GM18870 (cell line): ENCODE data around the gene NCBP1.

Source experiments
- ATAC-seq: cut with Tn5 transposase; IDR thresholded peaks from one replicate; pipeline ENCODE4 v1.9.1; 2021; ENCODE audit warnings: moderate library complexity; ENCODE audit not compliant: unreplicated experiment

NCBP1 gene

DNA sequence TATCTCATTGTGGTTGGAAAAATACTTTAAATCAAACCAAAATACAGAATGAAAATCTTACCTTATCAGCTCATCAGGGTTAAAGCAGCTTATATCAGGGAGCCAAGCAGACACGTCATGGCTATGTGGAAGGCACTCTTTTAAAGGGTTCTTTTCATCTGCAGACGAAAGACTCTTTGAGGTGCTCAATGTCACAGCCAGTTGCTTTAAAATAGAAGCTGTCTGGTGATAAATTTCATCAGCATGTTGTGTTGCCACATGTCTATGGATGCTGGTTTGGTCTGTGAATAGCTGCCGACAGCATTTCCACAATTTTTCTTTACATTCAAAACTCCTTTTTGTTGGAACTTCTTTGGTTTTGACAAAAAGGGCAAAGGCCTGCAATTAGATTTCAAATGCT lies 8.0 kb upstream of the NCBP1 start:
- no peak for ATAC-seq

- no peak for ATAC-seq
Measured at GRCh38 chr9:97627624-97628023, 6.0 kb upstream of the NCBP1 start.

DNA sequence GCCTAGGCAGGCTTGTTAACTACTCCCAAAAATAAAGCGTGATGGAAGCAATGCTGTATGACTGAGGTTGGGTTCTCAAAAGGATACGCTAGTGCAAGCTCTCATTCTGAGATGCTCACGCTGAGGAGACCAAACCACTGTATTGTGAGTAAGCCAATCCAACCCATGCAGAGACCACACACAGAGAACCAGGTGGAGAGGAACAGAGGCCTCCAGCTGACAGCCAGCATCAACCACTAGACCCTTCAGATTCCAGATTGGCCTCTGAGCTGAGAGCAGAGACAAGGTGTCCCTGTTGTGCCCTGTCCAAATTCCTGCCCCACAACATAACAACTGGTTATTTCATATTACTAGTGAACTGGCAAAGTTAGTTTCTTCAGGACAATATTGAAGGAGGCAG lies 5.0 kb upstream of the NCBP1 start:
- ATAC-seq = no peak

GRCh38 chr9:97629156-97629555 lies 4.5 kb upstream of the NCBP1 start:
- no peak for ATAC-seq

- ATAC-seq = no peak
Measured at GRCh38 chr9:97630591-97630990, 3.0 kb upstream of the NCBP1 start.

DNA sequence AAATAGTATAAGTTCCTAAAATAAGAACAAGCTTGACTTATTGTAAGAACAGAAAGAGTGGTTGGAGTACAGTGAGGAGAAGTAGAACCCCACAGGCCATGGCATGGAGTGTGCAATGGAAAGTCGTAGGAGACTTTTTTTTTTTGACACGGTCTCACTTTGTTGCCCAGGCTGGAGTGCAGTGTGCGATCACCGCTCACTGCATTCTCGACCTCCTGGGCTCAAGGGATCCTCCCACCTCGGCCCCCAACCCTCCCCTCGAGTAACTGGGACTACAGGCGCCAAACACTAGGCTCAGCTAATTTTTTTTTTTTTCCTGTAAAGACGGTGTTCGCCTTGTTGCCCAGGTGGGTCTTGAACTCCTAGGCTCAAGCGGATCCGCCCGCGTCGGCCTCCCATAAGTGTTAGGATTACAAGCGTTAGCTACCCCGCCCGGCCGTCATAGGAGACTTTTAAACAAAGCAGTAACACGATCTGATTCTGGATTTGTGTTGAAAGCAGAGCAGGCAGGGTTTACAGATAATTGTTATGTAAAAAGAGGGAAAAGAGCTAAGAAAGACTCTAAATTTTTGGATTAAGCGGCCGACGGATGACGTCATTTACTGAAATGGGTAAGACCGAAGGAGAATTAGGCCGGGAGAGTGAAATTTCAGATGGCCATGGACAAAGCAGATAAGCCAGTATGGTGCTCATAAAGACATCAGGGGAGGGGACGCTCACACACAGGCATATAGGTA lies 1.2 kb upstream of the NCBP1 start:
- ATAC-seq = peak; percentile 17

DNA sequence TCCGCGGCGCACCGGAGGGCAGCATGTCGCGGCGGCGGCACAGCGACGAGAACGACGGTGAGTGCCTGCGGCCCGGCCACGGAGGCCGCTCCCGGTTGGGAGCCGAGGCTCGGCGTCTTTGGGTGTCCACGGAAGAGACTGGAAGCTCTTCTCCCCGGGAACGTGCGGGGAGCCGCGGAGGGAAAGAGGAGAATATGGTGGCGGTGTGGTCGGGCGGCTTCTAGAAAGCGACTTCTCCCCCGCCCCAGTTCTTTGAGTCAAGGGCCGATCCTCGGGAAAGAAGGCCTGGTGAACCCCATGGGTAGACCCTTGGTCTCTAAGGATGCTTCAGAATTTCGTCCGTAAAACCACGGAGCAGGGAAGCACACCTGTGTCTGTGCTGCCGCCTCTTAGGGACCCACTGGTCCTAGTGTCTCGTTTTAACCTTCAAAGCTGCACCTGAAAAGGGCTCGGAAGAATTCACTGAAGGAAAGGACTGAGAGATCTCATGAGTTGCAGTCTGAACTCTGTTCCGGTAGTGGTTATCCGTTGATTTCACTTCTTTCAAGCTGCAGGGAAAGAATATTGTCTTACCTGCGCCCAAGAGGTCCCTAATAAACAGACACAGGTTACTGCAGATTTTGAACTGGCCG lies 354 bp downstream of the NCBP1 start:
- peak; percentile 14 for ATAC-seq

GRCh38 chr9:97635026-97635425 lies 1.4 kb downstream of the NCBP1 start:
- no peak for ATAC-seq

DNA sequence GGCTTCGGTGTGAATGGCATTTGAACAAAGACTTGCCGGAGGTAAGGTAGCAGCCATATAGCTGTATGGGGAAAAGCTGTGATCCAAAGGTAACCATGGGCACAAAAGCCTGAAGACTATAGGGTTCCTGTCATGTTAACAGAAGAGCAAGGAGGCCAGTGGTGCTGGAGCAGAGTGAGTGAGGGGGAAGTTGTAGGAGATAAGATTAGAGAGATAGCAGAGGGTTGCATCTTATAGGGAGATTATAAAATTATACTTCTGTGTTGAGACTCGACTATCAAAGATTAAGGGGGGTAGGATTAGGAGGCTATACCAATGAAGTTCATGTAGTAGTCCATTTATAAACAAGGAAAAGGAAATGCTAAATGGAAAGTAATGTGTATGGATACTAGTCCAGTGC lies 3.3 kb downstream of the NCBP1 start:
- ATAC-seq = no peak

GRCh38 chr9:97638666-97639065 lies 5.0 kb downstream of the NCBP1 start:
- ATAC-seq = no peak

DNA sequence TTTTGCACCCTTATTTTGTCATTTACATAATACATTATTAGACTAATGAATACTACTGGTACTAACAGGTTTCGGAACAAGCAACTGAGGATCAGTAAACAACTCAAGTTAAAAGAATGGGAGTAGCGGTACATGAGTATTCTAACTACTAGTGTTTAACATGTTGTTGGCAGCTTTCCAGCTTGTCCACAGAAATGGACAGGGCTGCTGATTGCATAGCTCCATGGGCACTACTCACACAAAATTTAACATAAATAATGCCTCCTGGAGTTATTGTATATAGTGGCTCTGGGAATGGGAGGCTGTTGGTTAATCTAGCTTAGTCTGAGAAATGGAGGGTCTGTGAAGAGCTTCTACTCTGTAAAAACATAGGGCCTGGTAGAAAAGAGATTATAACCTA lies 6.7 kb downstream of the NCBP1 start:
- ATAC-seq = no peak

DNA sequence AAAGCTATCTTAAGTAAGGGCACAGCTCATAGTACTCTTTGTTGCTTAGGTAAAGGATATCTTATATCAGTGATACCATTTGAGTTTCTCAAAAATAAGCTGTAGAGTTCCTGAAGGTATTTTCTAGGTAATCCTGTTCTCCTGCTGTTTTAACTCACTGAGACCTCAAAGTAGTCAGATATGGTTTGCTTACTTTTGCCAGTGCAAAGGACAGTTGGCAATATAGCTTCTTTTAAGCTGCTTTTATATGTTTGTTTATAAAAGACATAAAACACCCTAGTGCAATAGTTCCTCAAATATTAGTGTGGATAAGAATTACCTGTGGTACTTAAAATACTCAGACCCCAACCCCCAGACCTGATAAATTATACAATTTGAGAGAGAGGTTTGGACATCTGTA lies 12.1 kb downstream of the NCBP1 start:
- ATAC-seq = no peak

GRCh38 chr9:97647996-97648395 lies 14.4 kb downstream of the NCBP1 start:
- no peak for ATAC-seq

DNA sequence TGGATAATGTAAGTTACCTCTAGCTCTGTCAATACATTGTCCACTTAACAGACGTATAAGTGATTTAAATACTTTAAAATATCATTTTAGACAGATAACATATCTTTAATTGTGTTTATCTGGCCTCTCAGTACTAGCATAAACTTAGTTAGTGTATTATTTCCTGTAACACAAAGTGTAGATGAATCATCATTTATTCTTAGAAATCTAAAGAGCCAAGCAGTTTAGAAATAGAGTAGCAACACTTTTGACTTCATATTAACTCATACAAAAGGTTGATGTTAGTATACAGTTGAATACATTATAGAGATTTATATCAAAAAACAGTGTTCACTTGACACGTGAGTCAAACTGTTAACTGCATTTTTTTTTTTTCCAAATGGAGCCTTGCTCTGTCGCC lies 18.0 kb downstream of the NCBP1 start:
- no peak for ATAC-seq

DNA sequence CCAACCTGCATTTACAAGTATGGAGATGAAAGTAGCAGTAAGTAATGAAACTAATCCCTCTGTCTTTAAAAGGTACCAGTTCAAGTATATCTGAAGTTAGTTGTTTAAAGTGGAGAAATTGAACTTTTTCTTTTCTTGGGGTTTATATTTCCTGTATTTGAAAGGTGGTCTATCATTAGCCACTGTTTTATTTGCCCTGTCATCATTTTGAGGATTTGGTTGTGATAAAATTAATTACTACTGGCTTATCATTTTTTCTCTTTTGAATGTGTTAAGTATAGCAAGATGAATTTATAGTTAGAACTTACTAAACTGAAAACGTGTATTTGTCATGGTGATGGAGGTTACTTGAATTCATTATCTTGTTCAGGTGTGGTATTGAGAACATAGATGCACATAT lies 25.1 kb downstream of the NCBP1 start:
- no peak for ATAC-seq

GRCh38 chr9:97659771-97660170 lies 26.1 kb downstream of the NCBP1 start:
- ATAC-seq = no peak

GRCh38 chr9:97660340-97660739 lies 26.7 kb downstream of the NCBP1 start:
- ATAC-seq = no peak

GRCh38 chr9:97660847-97661246 lies 27.2 kb downstream of the NCBP1 start:
- ATAC-seq = no peak

DNA sequence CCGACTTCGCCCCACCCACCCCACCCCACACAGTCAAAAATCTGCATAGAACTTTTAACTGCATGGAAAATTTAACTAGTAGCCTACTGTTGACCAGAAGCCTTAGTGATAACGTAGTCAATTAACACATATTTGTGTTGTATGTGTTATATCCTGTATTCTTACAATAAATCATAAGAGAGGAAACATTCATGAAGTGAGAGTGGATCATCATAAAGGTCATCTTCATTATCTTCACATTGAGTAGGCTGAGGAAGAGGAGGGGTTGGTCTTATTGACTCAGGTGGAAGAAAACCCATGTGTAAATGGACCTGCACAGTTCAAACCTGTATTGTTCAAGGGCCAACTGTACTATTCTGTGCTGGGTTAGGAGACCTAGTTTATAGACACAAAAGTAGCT lies 32.1 kb downstream of the NCBP1 start:
- no peak for ATAC-seq

- no peak for ATAC-seq
Measured at GRCh38 chr9:97666907-97667686, 33.5 kb downstream of the NCBP1 start.

- no peak for ATAC-seq
Measured at GRCh38 chr9:97668485-97668884, 34.9 kb downstream of the NCBP1 start.

- ATAC-seq = no peak
Measured at GRCh38 chr9:97670586-97670985, 37.0 kb downstream of the NCBP1 start.
